SK-N-SH treated with all-trans-retinoic acid at 6 μM for 48 hours (cell line): ENCODE results near the gene SDR39U1.
"Not testable (repeated sequence)": the region's sequence is repeated elsewhere in the genome, so short reads cannot be mapped to it uniquely, and the experiment has no call there.

Source experiments
- ATAC-seq: fragments of 200-7000 bp; cut with Tn5 transposase; 3 replicates; pipeline ENCODE4 v1.9.1; 2020; ENCODE audit warnings: mild to moderate bottlenecking, moderate library complexity
- ARNTL ChIP-seq: fragments of 450-650 bp; formaldehyde crosslinking; IDR thresholded peaks from 2 replicates; pipeline ENCODE4 v1.5.0; 2020; ENCODE audit warnings: low read depth, mild to moderate bottlenecking, moderate library complexity, borderline replicate concordance
- BACH2 ChIP-seq: fragments of 250-450 bp; sonication (Bioruptor Pico); IDR thresholded peaks from 2 replicates; pipeline ENCODE4 v1.9.0; 2021; ENCODE audit warnings: mild to moderate bottlenecking, borderline replicate concordance
- CREB5 ChIP-seq: fragments of 250-450 bp; sonication (Bioruptor Pico); IDR thresholded peaks from 2 replicates; pipeline ENCODE4 v1.5.1; 2020; ENCODE audit warnings: low read depth, mild to moderate bottlenecking, moderate library complexity
- CSDC2 ChIP-seq: fragments of 250-450 bp; sonication (Bioruptor Pico); IDR thresholded peaks from 2 replicates; pipeline ENCODE4 v1.5.0; 2020; ENCODE audit warnings: mild to moderate bottlenecking, moderate library complexity
- CSRNP3 ChIP-seq: fragments of 250-450 bp; sonication (Bioruptor Pico); IDR thresholded peaks from 2 replicates; pipeline ENCODE4 v1.5.1; 2021; ENCODE audit warnings: mild to moderate bottlenecking, moderate library complexity
- GLIS3 ChIP-seq: fragments of 250-450 bp; sonication (Bioruptor Pico); IDR thresholded peaks from 2 replicates; pipeline ENCODE4 v1.5.0; 2020; ENCODE audit warnings: mild to moderate bottlenecking, moderate library complexity
- ISL1 ChIP-seq: fragments of 250-450 bp; sonication (Bioruptor Pico); IDR thresholded peaks from 2 replicates; pipeline ENCODE4 v2.1.2; 2022; ENCODE audit warnings: mild to moderate bottlenecking, moderate library complexity
- OSR1 ChIP-seq: fragments of 250-450 bp; sonication (Bioruptor Pico); IDR thresholded peaks from 2 replicates; pipeline ENCODE4 v1.8.0; 2022; ENCODE audit warnings: moderate library complexity, mild to moderate bottlenecking, inconsistent platforms
- PATZ1 ChIP-seq: fragments of 250-450 bp; sonication (Bioruptor Pico); IDR thresholded peaks from 2 replicates; pipeline ENCODE4 v1.8.0; 2020; ENCODE audit warnings: mild to moderate bottlenecking, moderate library complexity, borderline replicate concordance
- POU6F1 ChIP-seq: fragments of 250-450 bp; sonication (Bioruptor Pico); IDR thresholded peaks from 2 replicates; pipeline ENCODE4 v1.8.0; 2021; ENCODE audit warnings: low read depth, mild to moderate bottlenecking, moderate library complexity, borderline replicate concordance
- PPARA ChIP-seq: fragments of 250-450 bp; sonication (Bioruptor Pico); IDR thresholded peaks from 2 replicates; pipeline ENCODE4 v1.5.0; 2020; ENCODE audit warnings: mild to moderate bottlenecking, borderline replicate concordance
- SNAI2 ChIP-seq: fragments of 250-450 bp; sonication (Bioruptor Pico); IDR thresholded peaks from 2 replicates; pipeline ENCODE4 v1.5.0; 2020; ENCODE audit warnings: mild to moderate bottlenecking, moderate library complexity
- TCF4 ChIP-seq: fragments of 250-450 bp; sonication (Bioruptor Pico); IDR thresholded peaks from 2 replicates; pipeline ENCODE4 v1.8.0; 2021; ENCODE audit warnings: mild to moderate bottlenecking, moderate library complexity, borderline replicate concordance
- TSHZ2 ChIP-seq: fragments of 250-450 bp; sonication (Bioruptor Pico); IDR thresholded peaks from 2 replicates; pipeline ENCODE4 v1.5.0; 2020; ENCODE audit warnings: mild to moderate bottlenecking, moderate library complexity
- ZFP3 ChIP-seq: fragments of 250-450 bp; sonication (Bioruptor Pico); IDR thresholded peaks from 2 replicates; pipeline ENCODE4 v1.5.0; 2020; ENCODE audit warnings: mild to moderate bottlenecking, moderate library complexity
- ZFP30 ChIP-seq: fragments of 450-650 bp; formaldehyde crosslinking; IDR thresholded peaks from 2 replicates; pipeline ENCODE4 v1.5.0; 2022; ENCODE audit warnings: mild to moderate bottlenecking, moderate library complexity
- ZNF70 ChIP-seq: fragments of 450-650 bp; formaldehyde crosslinking; IDR thresholded peaks from 2 replicates; pipeline ENCODE4 v1.5.0; 2020; ENCODE audit warnings: mild to moderate bottlenecking, moderate library complexity

The SDR39U1 gene

GRCh38 chr14:24456980-24457379 is 14.4 kb upstream of the SDR39U1 start (continued):
- TF ChIP-seq CSDC2 (CRISPR knock-in tag): no peak
- no peak for TF ChIP-seq TSHZ2 (CRISPR knock-in tag)
- no peak for TF ChIP-seq ZNF70
- no peak for TF ChIP-seq OSR1
- TF ChIP-seq SNAI2 (CRISPR knock-in tag): no peak
- TF ChIP-seq ARNTL (CRISPR knock-in tag): no peak
- TF ChIP-seq ZFP30: no peak

- not testable (repeated sequence) for ATAC-seq
These were observed 8.3 kb upstream of the SDR39U1 start for GRCh38 chr14:24450828-24451227.

GRCh38 chr14:24443053-24443665 is 583 bp upstream of the SDR39U1 start:
- no peak for ATAC-seq
- TF ChIP-seq ARNTL (CRISPR knock-in tag) (no peak), POU6F1 (CRISPR knock-in tag) (no peak), OSR1 (no peak), ISL1 (CRISPR knock-in tag) (no peak), CSDC2 (CRISPR knock-in tag) (no peak)

- ATAC-seq: peak; percentile 57
- no peak for TF ChIP-seq TCF4 (CRISPR knock-in tag)
- TF ChIP-seq ZFP30: no peak
- no peak for TF ChIP-seq ZNF70
- TF ChIP-seq CREB5: no peak
- TF ChIP-seq OSR1: no peak
- TF ChIP-seq ISL1 (CRISPR knock-in tag): no peak
- TF ChIP-seq BACH2 (CRISPR knock-in tag): no peak
- no peak for TF ChIP-seq ZFP3 (CRISPR knock-in tag)
- TF ChIP-seq PPARA: no peak
- TF ChIP-seq CSRNP3 (CRISPR knock-in tag): no peak
- TF ChIP-seq TSHZ2 (CRISPR knock-in tag): no peak
- no peak for TF ChIP-seq SNAI2 (CRISPR knock-in tag)
- TF ChIP-seq CSDC2 (CRISPR knock-in tag): no peak
- no peak for TF ChIP-seq PATZ1 (CRISPR knock-in tag)
- no peak for TF ChIP-seq GLIS3 (CRISPR knock-in tag)
- no peak for TF ChIP-seq ARNTL (CRISPR knock-in tag)
These were observed 704 bp downstream of the SDR39U1 start for GRCh38 chr14:24441904-24442239.
